SU-DHL-6 (cell line): ENCODE data around the gene B3GALT6.

Experiments
- H2AFZ ChIP-seq: fragments of 200-600 bp; sonication (generic); 2 replicates; pipeline ENCODE4 v1.6.1; 2014; ENCODE audit warnings: low read depth, mild to moderate bottlenecking, moderate library complexity, mixed read lengths, antibody characterized with exemption, low read length; ENCODE audit not compliant: severe bottlenecking
- H3F3A ChIP-seq: fragments of 200-600 bp; shearing (Covaris generic); 2 replicates; pipeline ENCODE4 v1.6.0; 2016; ENCODE audit warnings: antibody characterized with exemption, mild to moderate bottlenecking; ENCODE audit not compliant: insufficient read depth
- H3K27ac ChIP-seq: fragments of 200-600 bp; sonication (generic); 2 replicates; pipeline ENCODE4 v1.5.1; 2016; ENCODE audit warnings: low read depth, mild to moderate bottlenecking, low read length, moderate library complexity, mixed read lengths
- H3K27me3 ChIP-seq: fragments of 200-600 bp; sonication (generic), shearing (Covaris generic); 2 replicates; pipeline ENCODE4 v1.6.0; 2014; ENCODE audit warnings: mild to moderate bottlenecking, low read length
- H3K36me3 ChIP-seq: fragments of 200-600 bp; sonication (generic); 2 replicates; pipeline ENCODE4 v1.6.1; 2014; ENCODE audit warnings: mild to moderate bottlenecking, low read length, mixed read lengths
- H3K4me2 ChIP-seq: fragments of 300-600, 200-600 bp; shearing (Covaris generic), sonication (generic); 2 replicates; pipeline ENCODE4 v1.6.0; 2014; ENCODE audit warnings: low read length, low read depth, mild to moderate bottlenecking; ENCODE audit not compliant: poor library complexity, severe bottlenecking
- H3K4me3 ChIP-seq: fragments of 200-600 bp; sonication (generic); 2 replicates; pipeline ENCODE4 v1.5.1; 2014; ENCODE audit warnings: antibody characterized with exemption, low read length, mild to moderate bottlenecking, mixed read lengths; ENCODE audit not compliant: insufficient read depth, poor library complexity, severe bottlenecking
- H3K79me2 ChIP-seq: fragments of 200-600 bp; sonication (generic); 2 replicates; pipeline ENCODE4 v1.6.1; 2014; ENCODE audit warnings: mild to moderate bottlenecking, low read length, moderate library complexity; ENCODE audit not compliant: insufficient read depth
- H3K9ac ChIP-seq: fragments of 200-600 bp; sonication (generic); 2 replicates; pipeline ENCODE4 v1.7.0; 2014; ENCODE audit warnings: mild to moderate bottlenecking, low read length
- H3K9me2 ChIP-seq: fragments of 200-600 bp; sonication (generic); replicated peaks from 2 replicates; pipeline ENCODE4 v1.6.1; 2014; ENCODE audit warnings: low read length; ENCODE audit not compliant: insufficient read depth
- H3K9me3 ChIP-seq: fragments of 200-600 bp; sonication (generic); 2 replicates; pipeline ENCODE4 v1.6.1; 2014; ENCODE audit warnings: low read length, mixed read lengths; ENCODE audit not compliant: insufficient read depth
- H4K20me1 ChIP-seq: fragments of 200-600 bp; sonication (generic); 2 replicates; pipeline ENCODE4 v1.6.1; 2014; ENCODE audit warnings: low read depth, mild to moderate bottlenecking, antibody characterized with exemption, low read length, moderate library complexity, mixed read lengths
- CTCF ChIP-seq: fragments of 200-600 bp; sonication (generic); IDR thresholded peaks from one replicate; pipeline ENCODE4 v1.5.1; 2017; ENCODE audit warnings: antibody characterized with exemption, mild to moderate bottlenecking, low read length, moderate library complexity; ENCODE audit not compliant: insufficient read depth, poor library complexity, severe bottlenecking
- EZH2phosphoT487 ChIP-seq: fragments of 200-600 bp; sonication (generic), shearing (Covaris generic); conservative IDR thresholded peaks from 2 replicates; pipeline ENCODE4 v1.6.1; 2018; ENCODE audit warnings: mild to moderate bottlenecking, antibody characterized with exemption, low read length, moderate library complexity, mixed read lengths

The B3GALT6 gene

GRCh38 chr1:1278620-1279019 lies 46.6 kb downstream of the B3GALT6 start:
- Histone ChIP-seq H3K27me3 (no peaks in the 10 kb centered on the region), H4K20me1 (no peaks in the 10 kb centered on the region), H2AFZ (no peak overlapping the region), H3K4me3 (no peak overlapping the region), H3K4me2 (no peak overlapping the region), H3K9me3 (no peaks in the 10 kb centered on the region), H3K27ac (no peak overlapping the region), H3K9me2 (no peaks in the 10 kb centered on the region), H3K9ac (no peak overlapping the region), H3F3A (no peaks in the 10 kb centered on the region), H3K79me2 (no peaks in the 10 kb centered on the region), H3K36me3 (no peaks in the 10 kb centered on the region)
- TF ChIP-seq EZH2phosphoT487: no peak
- no peak for TF ChIP-seq CTCF

DNA sequence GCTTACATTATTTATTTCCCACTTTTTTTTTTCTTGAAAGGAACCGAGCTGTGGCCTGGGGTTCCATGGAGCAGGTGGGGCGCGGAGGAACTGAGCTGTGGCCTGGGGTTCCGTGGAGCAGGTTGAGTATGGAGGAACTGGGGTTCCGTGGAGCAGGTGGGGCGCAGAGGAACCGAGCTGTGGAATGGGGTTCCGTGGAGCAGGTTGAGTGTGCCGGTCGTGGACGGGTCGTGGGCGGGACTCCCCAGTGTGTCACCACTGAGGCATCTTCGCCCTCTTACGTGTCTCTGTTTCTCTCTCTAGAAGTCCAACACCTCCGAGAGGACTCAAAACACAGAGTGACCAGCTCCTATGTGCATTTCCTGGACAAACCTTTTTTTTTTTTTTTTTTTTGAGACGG lies 47.0 kb downstream of the B3GALT6 start:
- no peaks in the 10 kb centered on the region for H3K9me3 ChIP-seq
- H3K4me2 ChIP-seq: no peak overlapping the region
- no peaks in the 10 kb centered on the region for H3K9me2 ChIP-seq
- no peak overlapping the region for H3K9ac ChIP-seq
- no peaks in the 10 kb centered on the region for H3K27me3 ChIP-seq
- TF ChIP-seq CTCF (no peak), EZH2phosphoT487 (no peak)
- no peaks in the 10 kb centered on the region for H4K20me1 ChIP-seq
- no peak overlapping the region for H2AFZ ChIP-seq
- H3K36me3 ChIP-seq: no peaks in the 10 kb centered on the region
- no peak overlapping the region for H3K4me3 ChIP-seq
- no peak overlapping the region for H3K27ac ChIP-seq
- no peaks in the 10 kb centered on the region for H3F3A ChIP-seq
- no peaks in the 10 kb centered on the region for H3K79me2 ChIP-seq

GRCh38 chr1:1280782-1281481 lies 48.9 kb downstream of the B3GALT6 start:
- Histone ChIP-seq H3K9ac (no peak overlapping the region), H3K4me2 (no peak overlapping the region)

More at GRCh38 chr1:1280782-1281481, 48.9 kb downstream of the B3GALT6 start:
- no peak overlapping the region for H2AFZ ChIP-seq
- no peaks in the 10 kb centered on the region for H3K27me3 ChIP-seq
- no peak for TF ChIP-seq CTCF
- no peak for TF ChIP-seq EZH2phosphoT487
- no peaks in the 10 kb centered on the region for H3K36me3 ChIP-seq
- no peaks in the 10 kb centered on the region for H4K20me1 ChIP-seq
- no peak overlapping the region for H3K27ac ChIP-seq
- H3K9me2 ChIP-seq: no peaks in the 10 kb centered on the region
- no peaks in the 10 kb centered on the region for H3K9me3 ChIP-seq
- H3K4me3 ChIP-seq: no peak overlapping the region
- H3F3A ChIP-seq: no peaks in the 10 kb centered on the region
- H3K79me2 ChIP-seq: no peaks in the 10 kb centered on the region
